Hematopoietic multipotent progenitor cell treated with erythropoietin and hydrocortisone succinate and interleukin-3 and kit ligand, for 4 days (in vitro differentiated cells): ENCODE measurements around the gene NAA38.

Experiments used
- DNase-seq: peaks from one replicate; pipeline ENCODE4 v3.0.0-alpha.2; 2015

Gene NAA38

GRCh38 chr17:7851438-7852261 is 5.7 kb downstream of the NAA38 start:
- peak; percentile 96 for DNase-seq

GRCh38 chr17:7850701-7851437 is 6.5 kb downstream of the NAA38 start:
- DNase-seq, result no peak

- DNase-seq, result no peak
Observed at GRCh38 chr17:7849751-7850504, 7.4 kb downstream of the NAA38 start.

- DNase-seq, result no peak
Observed at GRCh38 chr17:7849130-7849750, 8.1 kb downstream of the NAA38 start.

GRCh38 chr17:7848739-7849129 is 8.6 kb downstream of the NAA38 start:
- no peak for DNase-seq

GRCh38 chr17:7848131-7848579 is 9.2 kb downstream of the NAA38 start:
- DNase-seq, result no peak

- DNase-seq, result no peak
Observed at GRCh38 chr17:7846765-7847661, 10.3 kb downstream of the NAA38 start.

- no peak for DNase-seq
Observed at GRCh38 chr17:7846063-7846735, 11.2 kb downstream of the NAA38 start.

GRCh38 chr17:7845359-7846062 is 11.8 kb downstream of the NAA38 start:
- DNase-seq, result no peak

- peak; percentile 97 for DNase-seq
Observed at GRCh38 chr17:7844292-7845154, 12.8 kb downstream of the NAA38 start.

GRCh38 chr17:7843536-7844291 is 13.6 kb downstream of the NAA38 start:
- peak; percentile 90 for DNase-seq

- DNase-seq, result no peak
Observed at GRCh38 chr17:7843257-7843535, 14.2 kb downstream of the NAA38 start.

GRCh38 chr17:7842380-7843256 is 14.7 kb downstream of the NAA38 start:
- peak; percentile 76 for DNase-seq

GRCh38 chr17:7841915-7842379 is 15.4 kb downstream of the NAA38 start:
- DNase-seq, result peak; percentile 93

GRCh38 chr17:7841396-7841914 is 15.9 kb downstream of the NAA38 start:
- peak; percentile 87 for DNase-seq

GRCh38 chr17:7840875-7841274 is 16.5 kb downstream of the NAA38 start:
- no peak for DNase-seq

GRCh38 chr17:7840441-7840840 is 16.9 kb downstream of the NAA38 start:
- DNase-seq, result no peak

GRCh38 chr17:7839876-7840261 is 17.5 kb downstream of the NAA38 start:
- DNase-seq, result peak; percentile 84
